GM20431 (cell line): ENCODE data around the gene C1QL3.

Experiments
- in situ Hi-C: fragments of 300-500 bp; cut with MseI, MboI; formaldehyde crosslinking; loops from one replicate; pipeline ENCODE4 v1.15.0; 2020; ENCODE audit warnings: low sequenced_read_pairs; ENCODE audit not compliant: unreplicated experiment

The C1QL3 gene

GRCh38 chr10:16497911-16498310 is 23.8 kb downstream of the C1QL3 start:
- in situ Hi-C loops: no loop called here

- in situ Hi-C loops: no loop called here
These were observed 27.7 kb downstream of the C1QL3 start for GRCh38 chr10:16493884-16494536.

GRCh38 chr10:16491933-16492332 is 29.7 kb downstream of the C1QL3 start:
- in situ Hi-C loops: no loop called here

GRCh38 chr10:16490511-16490910 is 31.2 kb downstream of the C1QL3 start:
- in situ Hi-C loops: no loop called here

- in situ Hi-C loops: no loop called here
These were observed 38.3 kb downstream of the C1QL3 start for GRCh38 chr10:16483241-16483917.

- in situ Hi-C loops: no loop called here
These were observed 40.5 kb downstream of the C1QL3 start for GRCh38 chr10:16481052-16481728.

GRCh38 chr10:16478801-16479200 is 42.9 kb downstream of the C1QL3 start:
- in situ Hi-C loops: no loop called here

- in situ Hi-C loops: no loop called here
These were observed 43.9 kb downstream of the C1QL3 start for GRCh38 chr10:16477757-16478156.

- in situ Hi-C loops: no loop called here
These were observed 48.9 kb downstream of the C1QL3 start for GRCh38 chr10:16472828-16473227.

GRCh38 chr10:16470747-16471146 is 50.9 kb downstream of the C1QL3 start:
- in situ Hi-C loops: no loop called here

GRCh38 chr10:16466001-16466400 is 55.7 kb downstream of the C1QL3 start:
- in situ Hi-C loops: no loop called here
